GM18508 (cell line): ENCODE measurements around the gene ELMO3.
A peak's percentile ranks its signal among the peaks of the same experiment; 100 is the strongest.

Experiments used
- ATAC-seq: cut with Tn5 transposase; IDR thresholded peaks from one replicate; pipeline ENCODE4 v1.9.1; 2021; ENCODE audit warnings: moderate number of reproducible peaks; ENCODE audit not compliant: insufficient read depth, unreplicated experiment

ELMO3 gene

GRCh38 chr16:67237396-67238277, 38.7 kb downstream of the ELMO3 start:
- ATAC-seq = no peak

GRCh38 chr16:67238278-67238575, 39.3 kb downstream of the ELMO3 start:
- ATAC-seq = no peak

GRCh38 chr16:67238806-67239470, 40.0 kb downstream of the ELMO3 start:
- no peak for ATAC-seq

- ATAC-seq = no peak
These were observed 41.6 kb downstream of the ELMO3 start for GRCh38 chr16:67240506-67240905.

- no peak for ATAC-seq
These were observed 42.3 kb downstream of the ELMO3 start for GRCh38 chr16:67241008-67241900.

GRCh38 chr16:67242138-67242730, 43.3 kb downstream of the ELMO3 start:
- ATAC-seq = no peak

- ATAC-seq = no peak
These were observed 44.5 kb downstream of the ELMO3 start for GRCh38 chr16:67243481-67243880.

- ATAC-seq = peak; percentile 36
These were observed 45.7 kb downstream of the ELMO3 start for GRCh38 chr16:67244387-67245185.

- no peak for ATAC-seq
These were observed 46.3 kb downstream of the ELMO3 start for GRCh38 chr16:67245186-67245585.

GRCh38 chr16:67245674-67246080, 46.7 kb downstream of the ELMO3 start:
- no peak for ATAC-seq

- ATAC-seq = no peak
These were observed 47.3 kb downstream of the ELMO3 start for GRCh38 chr16:67246081-67246755.

- no peak for ATAC-seq
These were observed 47.8 kb downstream of the ELMO3 start for GRCh38 chr16:67246756-67247191.

- ATAC-seq = peak; percentile 30
These were observed 48.5 kb downstream of the ELMO3 start, which contains the start of gene FHOD1 for GRCh38 chr16:67247192-67248072. Gene FHOD1 (minus strand): TSS chr16:67247481. CDS start chr16:67247410, 71 bp downstream.

- ATAC-seq = no peak
These were observed 49.1 kb downstream of the ELMO3 start for GRCh38 chr16:67248073-67248400.

- ATAC-seq = no peak
These were observed 49.7 kb downstream of the ELMO3 start, which contains the start of gene SLC9A5 for GRCh38 chr16:67248401-67249177. Gene SLC9A5 (plus strand): TSS chr16:67248979. CDS start chr16:67249015, 36 bp downstream.

GRCh38 chr16:67249178-67250044, 50.5 kb downstream of the ELMO3 start:
- ATAC-seq = no peak

- ATAC-seq = no peak
These were observed 51.1 kb downstream of the ELMO3 start for GRCh38 chr16:67250045-67250327.
